Pancreas (tissue), 10 donors: ENCODE data around the gene DCDC2C. TPM values are rescaled to one million over a fixed set of nuclear protein-coding genes. Genes with fewer than 3 reads are reported as not detected.
"Not testable (repeated sequence)": the region's sequence is repeated elsewhere in the genome, so short reads cannot be mapped to it uniquely, and the experiment has no call there.

Experiments used
- ATAC-seq, 4 donors: fragments of 200-7000 bp; cut with Tn5 transposase; one replicate each; pipeline versions ENCODE4 v1.8.0 to v1.9.1; 2020; ENCODE audit warnings: mild to moderate bottlenecking in 4 of 4, moderate library complexity in 4 of 4
- DNase-seq, 6 donors: peaks; one replicate each; pipeline ENCODE4 v3.0.0-alpha.2; 2020
- FAIRE-seq: peaks from 2 replicates; lab custom pipeline; 2012; peaks lifted over from hg19 to GRCh38; lab: Jason Lieb, UNC
- H3K27ac ChIP-seq, 4 donors: fragments of 200-600 bp; sonication (generic); 1 replicate in 3 of 4; 2 replicates in 1 of 4; pipeline versions ENCODE4 v1.5.0 to v1.8.0; 2020
- H3K27me3 ChIP-seq, 4 donors: fragments of 200-600 bp; one replicate each; pipeline ENCODE4 v1.8.0; 2021
- H3K36me3 ChIP-seq, 3 donors: fragments of 200-600 bp; sonication (generic) in 1 of 3; one replicate each; pipeline versions ENCODE4 v1.5.0 to v1.8.0; 2020 to 2021
- H3K4me1 ChIP-seq, 3 donors: fragments of 200-600 bp; one replicate each; pipeline ENCODE4 v1.8.0; 2021
- H3K4me3 ChIP-seq, 4 donors: fragments of 200-600 bp; sonication (generic) in 2 of 4; one replicate each; pipeline versions ENCODE4 v1.5.0 to v1.8.0; 2020 to 2021
- H3K9me3 ChIP-seq, 4 donors: fragments of 200-600 bp; one replicate each; pipeline ENCODE4 v1.8.0; 2021
- CTCF ChIP-seq, 4 donors: fragments of 200-600 bp; sonication (generic) in 3 of 4; IDR thresholded peaks; one replicate each; pipeline versions ENCODE4 v1.5.0 to v1.8.0; 2021; ENCODE audit warnings: antibody characterized with exemption in 4 of 4
- WGBS, 2 donors: extraction: QIAGEN DNeasy Blood & Tissue Kit; methylation state at CpG; one replicate each; pipeline ENCODE4 v1.1.7; 2013; 5-methylcytosine and 5-hydroxymethylcytosine counted together
- intact Hi-C, 3 donors: fragments of 100-400 bp; cut with DNase I; formaldehyde crosslinking; loops; one replicate each; pipeline versions ENCODE4 v1.11.1 to v1.14.2; 2022
- polyA plus RNA-seq, 2 donors: library from polyadenylated mRNA; stranded (reverse); fragments of 200-250 nt; gene quantifications; one replicate each; pipeline ENCODE4 v1.2.3, GENCODE V29; 2013
- total RNA-seq, 6 donors: library from RNA; stranded (reverse); fragmentation: NEBNext Ultra II Directional in 4 of 6; extraction: Animal tissue kit (Norgen Biotek cat#: 25700) in 4 of 6; gene quantifications; one replicate each; pipeline versions ENCODE4 v1.2.1 to v1.2.4, GENCODE V29; 2021 to 2023
- donor health status: healthy with polysubstance abuse.
- donor health status: DM: no; HTN: no; CAD: no; lungs with moderate emphysema.
- donor health status: DM: no; HTN: no; CAD: no.
- donor health status: control.
- donor health status: control.
- donor health status: Bipolar disorder and iron deficiency.
- donor health status: DM: yes; HTN: yes; CAD: no.
- donor health status: DM: no; HTN: no; CAD: no.
- donor health status: DM: no; HTN: no; CAD: no.
- donor health status: DM: yes; HTN: yes; CAD: no.

The DCDC2C gene
- total and polyA plus RNA-seq, 8 donors = not detected

GRCh38 chr2:3806168-3806567 is 102.8 kb downstream of the DCDC2C start:
- H3K27ac ChIP-seq = no peak overlapping the region
- WGBS, 2 donors = 49 to 56% methylated on average over 10 of the region's 10 CpGs
- FAIRE-seq = no peak
- no peak for DNase-seq
- H3K4me1 ChIP-seq = no peaks in the 10 kb centered on the region
- no peaks in the 10 kb centered on the region for H3K36me3 ChIP-seq
- no peak for TF ChIP-seq CTCF (IDR thresholded peaks at IDR 0.05)
- intact Hi-C loops = no loop called here
- no peak for ATAC-seq
- H3K4me3 ChIP-seq = no peak overlapping the region
- no peaks in the 10 kb centered on the region for H3K9me3 ChIP-seq
- H3K27me3 ChIP-seq = peaks cover 0 to 8% (median 3%) of the 10 kb centered on the region in 4 donors

GRCh38 chr2:3806730-3807129 is 103.4 kb downstream of the DCDC2C start:
- WGBS, 2 donors = 44 to 83% methylated on average over 7 of the region's 7 CpGs
- H3K27me3 ChIP-seq = peaks cover 0 to 8% (median 3%) of the 10 kb centered on the region in 4 donors
- no peak for ATAC-seq
- intact Hi-C loops = no loop called here
- no peak overlapping the region for H3K27ac ChIP-seq
- H3K4me3 ChIP-seq = no peak overlapping the region
- no peaks in the 10 kb centered on the region for H3K4me1 ChIP-seq
- H3K9me3 ChIP-seq = no peaks in the 10 kb centered on the region
- FAIRE-seq = no peak
- DNase-seq = no peak
- no peaks in the 10 kb centered on the region for H3K36me3 ChIP-seq
- no peak for TF ChIP-seq CTCF (IDR thresholded peaks at IDR 0.05)

- no peaks in the 10 kb centered on the region for H3K36me3 ChIP-seq
- no peak overlapping the region for H3K27ac ChIP-seq
- no peaks in the 10 kb centered on the region for H3K4me1 ChIP-seq
- intact Hi-C loops = no loop called here
- 59 to 82% methylated on average over 3 of the region's 3 CpGs for WGBS, 2 donors
- no peak for ATAC-seq
- no peak for TF ChIP-seq CTCF (IDR thresholded peaks at IDR 0.05)
- peaks cover 0 to 8% (median 3%) of the 10 kb centered on the region in 4 donors for H3K27me3 ChIP-seq
- no peak for FAIRE-seq
- H3K9me3 ChIP-seq = no peaks in the 10 kb centered on the region
- no peak for DNase-seq
- no peak overlapping the region for H3K4me3 ChIP-seq
These were observed 104.5 kb downstream of the DCDC2C start for GRCh38 chr2:3807853-3808252.

GRCh38 chr2:3814706-3815245 is 111.4 kb downstream of the DCDC2C start:
- FAIRE-seq = no peak
- ATAC-seq = no peak
- 69 to 71% methylated on average over 7 of the region's 7 CpGs for WGBS, 2 donors
- TF ChIP-seq CTCF (IDR thresholded peaks at IDR 0.05) = no peak
- no peaks in the 10 kb centered on the region for H3K9me3 ChIP-seq
- no peak for DNase-seq
- no peak overlapping the region for H3K27ac ChIP-seq
- H3K27me3 ChIP-seq = no peaks in the 10 kb centered on the region
- H3K36me3 ChIP-seq = no peaks in the 10 kb centered on the region
- H3K4me1 ChIP-seq = no peaks in the 10 kb centered on the region
- intact Hi-C loops = no loop called here
- H3K4me3 ChIP-seq = no peak overlapping the region

GRCh38 chr2:3817144-3817543 is 113.8 kb downstream of the DCDC2C start:
- H3K27ac ChIP-seq, H3K9me3 ChIP-seq, H3K4me3 ChIP-seq, intact Hi-C loops, H3K36me3 ChIP-seq, H3K27me3 ChIP-seq, DNase-seq, ATAC-seq, H3K4me1 ChIP-seq, FAIRE-seq: not testable (repeated sequence)
- 59 to 73% methylated on average over 2 of the region's 2 CpGs for WGBS, 2 donors
